Measurements from ENCODE around the gene PLEKHF1.
A peak's percentile ranks its signal among the peaks of the same experiment; 100 is the strongest.

Gene PLEKHF1

GRCh38 chr19:29714953-29715700, 49.9 kb downstream of the PLEKHF1 start, which contains the start of gene C19orf12:
Gene C19orf12, minus strand, starts transcription at chr19:29715261. Its CDS starts 6,848 bp downstream, at chr19:29708413.
- DNase-seq (ENCODE audit: low read depth, low spot score) = peak; percentile 25
- H3K4me3 ChIP-seq (ENCODE audit: low read length) = peak within 1 kb of the TSS; percentile 87

- DNase-seq (ENCODE audit: low read depth, low spot score) = no peak
- H3K4me3 ChIP-seq (ENCODE audit: low read length) = peak overlapping the region; percentile 87
Measured at GRCh38 chr19:29715701-29716581, 50.7 kb downstream of the PLEKHF1 start.

- no peak overlapping the region for H3K4me3 ChIP-seq (ENCODE audit: low read length)
- DNase-seq (ENCODE audit: low read depth, low spot score) = no peak
Measured at GRCh38 chr19:29717051-29717450, 51.8 kb downstream of the PLEKHF1 start.

- peak overlapping the region; percentile 20 for H3K4me3 ChIP-seq (ENCODE audit: low read length)
- DNase-seq (ENCODE audit: low read depth, low spot score) = no peak
Measured at GRCh38 chr19:29724102-29724641, 58.9 kb downstream of the PLEKHF1 start.

DNA sequence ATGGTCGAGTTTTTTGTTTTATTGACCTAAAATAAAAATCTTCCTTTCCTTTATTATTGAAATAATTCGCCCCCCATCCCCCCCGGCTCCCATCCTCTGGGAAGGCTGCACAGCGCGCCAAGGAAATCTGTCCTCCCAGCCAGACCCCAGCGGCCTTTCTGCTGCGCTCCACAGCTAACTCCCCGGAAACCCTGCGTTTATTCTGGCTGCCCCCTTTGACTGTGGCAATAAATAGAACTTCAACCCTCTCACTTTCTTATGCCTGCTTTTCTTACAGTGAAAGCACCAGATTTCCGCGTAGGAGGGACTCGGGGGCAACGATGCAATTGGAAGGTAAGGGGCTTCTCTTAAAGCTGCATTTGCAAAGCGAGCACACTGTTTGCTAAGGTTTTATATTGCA, 59.5 kb downstream of the PLEKHF1 start:
- no peak for DNase-seq (ENCODE audit: low read depth, low spot score)
- no peak overlapping the region for H3K4me3 ChIP-seq (ENCODE audit: low read length)
